ENCODE results near the gene PIGS.

DNA sequence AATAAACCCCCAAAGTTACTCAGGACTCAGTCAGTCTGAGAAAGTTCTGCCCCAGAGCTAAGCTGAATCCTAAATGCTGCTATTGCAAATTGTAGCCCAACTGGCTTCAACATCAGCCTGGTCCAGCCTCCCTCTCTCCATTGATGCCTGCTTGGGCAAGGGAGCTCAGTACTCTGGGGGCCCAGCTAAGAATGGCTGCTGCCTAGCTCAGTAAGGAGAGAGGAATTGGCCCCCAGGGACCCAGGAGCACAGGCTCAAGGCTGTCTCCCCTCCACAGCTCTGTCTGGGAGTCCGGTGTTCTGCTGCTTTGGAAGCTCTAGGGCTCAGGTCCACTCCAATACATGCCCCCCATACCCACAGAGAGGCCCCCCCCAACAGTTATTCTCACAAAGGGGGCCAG is 20.5 kb downstream of the PIGS start:
- TF ChIP-seq CTCF (IDR thresholded peaks at IDR 0.05) (no peak), POLR2A (IDR thresholded peaks at IDR 0.05) (no peak)
